Mucosa of descending colon (tissue), 3 donors: ENCODE measurements around the gene PHAF1. TPM values are rescaled to one million over a fixed set of nuclear protein-coding genes. Genes with fewer than 3 reads are reported as not detected.
"Not testable (repeated sequence)": the region's sequence is repeated elsewhere in the genome, so short reads cannot be mapped to it uniquely, and the experiment has no call there.

Source experiments
- ATAC-seq: fragments of 200-7000 bp; cut with Tn5 transposase; one replicate; pipeline ENCODE4 v1.9.1; 2020; ENCODE audit warnings: mild to moderate bottlenecking, moderate library complexity
- DNase-seq, 3 donors: peaks; one replicate each; pipeline ENCODE4 v3.0.0-alpha.2; 2020
- H3K36me3 ChIP-seq: fragments of 200-600 bp; one replicate; pipeline ENCODE4 v1.8.0; 2021; ENCODE audit warnings: low read depth, mild to moderate bottlenecking
- H3K4me1 ChIP-seq: fragments of 200-600 bp; one replicate; pipeline ENCODE4 v1.8.0; 2021; ENCODE audit warnings: low read depth, mild to moderate bottlenecking
- H3K4me3 ChIP-seq: fragments of 200-600 bp; one replicate; pipeline ENCODE4 v1.8.0; 2021; ENCODE audit warnings: mild to moderate bottlenecking
- H3K9me3 ChIP-seq: fragments of 200-600 bp; one replicate; pipeline ENCODE4 v1.8.0; 2021; ENCODE audit warnings: mild to moderate bottlenecking
- CTCF ChIP-seq: fragments of 200-600 bp; IDR thresholded peaks from one replicate; pipeline ENCODE4 v1.8.0; 2022; ENCODE audit warnings: antibody characterized with exemption, mild to moderate bottlenecking
- intact Hi-C, 2 donors: fragments of 100-400 bp; cut with DNase I in 1 of 2; cut with micrococcal nuclease in 1 of 2; formaldehyde crosslinking; loops; one replicate each; pipeline versions ENCODE4 v1.11.0 to v1.11.1; 2022; cut with DNase I, micrococcal nuclease
- total RNA-seq, 3 donors: library from RNA; stranded (reverse); fragmentation: NEBNext Ultra II Directional in 2 of 3; extraction: Animal tissue kit (Norgen Biotek cat#: 25700) in 2 of 3; gene quantifications; one replicate each; pipeline versions ENCODE4 v1.2.1 to v1.2.4, GENCODE V29; 2021 to 2023
- donor health status: DM: no; HTN: no; CAD: no; lungs with moderate emphysema.
- donor health status: DM: no; HTN: no; CAD: no.
- donor health status: DM: no; HTN: yes; CAD: no.

PHAF1 gene
- total RNA-seq, 3 donors from 2014 or later = 13.3 to 15.7 (median 13.6) TPM

- intact Hi-C loops = no loop called here
- no peak for ATAC-seq
- Histone ChIP-seq H3K4me3 (no peak overlapping the region), H3K36me3 (no peaks in the 10 kb centered on the region), H3K9me3 (no peaks in the 10 kb centered on the region), H3K4me1 (no peaks in the 10 kb centered on the region)
- DNase-seq = no peak
- TF ChIP-seq CTCF = no peak
Measured at GRCh38 chr16:67120025-67120424, 10.3 kb downstream of the PHAF1 start.

- ATAC-seq, intact Hi-C loops, H3K36me3 ChIP-seq: not testable (repeated sequence)
Measured at GRCh38 chr16:67122799-67123198, 13.1 kb downstream of the PHAF1 start.

GRCh38 chr16:67128417-67128816 lies 18.7 kb downstream of the PHAF1 start:
- Histone ChIP-seq H3K36me3 (no peaks in the 10 kb centered on the region), H3K4me1 (no peaks in the 10 kb centered on the region), H3K9me3 (no peaks in the 10 kb centered on the region), H3K4me3 (no peak overlapping the region)
- no peak for TF ChIP-seq CTCF
- DNase-seq = no peak
- ATAC-seq = no peak
- intact Hi-C loops = no loop called here

More at GRCh38 chr16:67122799-67123198, 13.1 kb downstream of the PHAF1 start:
- not testable (repeated sequence) for H3K9me3 ChIP-seq, DNase-seq, H3K4me3 ChIP-seq, H3K4me1 ChIP-seq

- H3K4me3 ChIP-seq = no peak overlapping the region
- DNase-seq (no peak), ATAC-seq (no peak)
- H3K36me3 ChIP-seq = no peaks in the 10 kb centered on the region
- no peaks in the 10 kb centered on the region for H3K9me3 ChIP-seq
- TF ChIP-seq CTCF = no peak
- H3K4me1 ChIP-seq = no peaks in the 10 kb centered on the region
- intact Hi-C loops = no loop called here
Measured at GRCh38 chr16:67128887-67129286, 19.1 kb downstream of the PHAF1 start.

GRCh38 chr16:67129422-67129821 lies 19.7 kb downstream of the PHAF1 start:
- no peaks in the 10 kb centered on the region for H3K36me3 ChIP-seq
- no peaks in the 10 kb centered on the region for H3K4me1 ChIP-seq
- DNase-seq (no peak), ATAC-seq (no peak)
- no peaks in the 10 kb centered on the region for H3K9me3 ChIP-seq
- no peak for TF ChIP-seq CTCF
- H3K4me3 ChIP-seq = no peak overlapping the region
- intact Hi-C loops = no loop called here

GRCh38 chr16:67137605-67138004 lies 27.9 kb downstream of the PHAF1 start:
- Histone ChIP-seq H3K36me3 (peaks cover 9% of the 10 kb centered on the region), H3K4me3 (no peak overlapping the region), H3K4me1 (no peaks in the 10 kb centered on the region), H3K9me3 (no peaks in the 10 kb centered on the region)
- TF ChIP-seq CTCF = no peak
- intact Hi-C loops = no loop called here
- ATAC-seq = no peak
- no peak for DNase-seq
